Measurements from ENCODE around the gene TJP2.
"Not testable (repeated sequence)": the region's sequence is repeated elsewhere in the genome, so short reads cannot be mapped to it uniquely, and the experiment has no call there.

The TJP2 gene

GRCh38 chr9:69164573-69164972, 9.5 kb upstream of the TJP2 start:
- not testable (repeated sequence) for DNase-seq

GRCh38 chr9:69165581-69165980, 8.5 kb upstream of the TJP2 start:
- DNase-seq, result no peak

- DNase-seq, result no peak
Observed at GRCh38 chr9:69168709-69169217, 5.3 kb upstream of the TJP2 start.

GRCh38 chr9:69170231-69170630, 3.8 kb upstream of the TJP2 start:
- DNase-seq, result no peak

- DNase-seq, result no peak
Observed at GRCh38 chr9:69171049-69171448, 3.0 kb upstream of the TJP2 start.

- DNase-seq, result no peak
Observed at GRCh38 chr9:69171517-69171916, 2.6 kb upstream of the TJP2 start.

GRCh38 chr9:69172895-69173294, 1.2 kb upstream of the TJP2 start:
- DNase-seq, result no peak

- DNase-seq, result no peak
Observed at GRCh38 chr9:69173497-69173890, 583 bp upstream of the TJP2 start.

- DNase-seq, result no peak
Observed at GRCh38 chr9:69174616-69175463, 763 bp downstream of the TJP2 start.

GRCh38 chr9:69175486-69175885, 1.4 kb downstream of the TJP2 start:
- DNase-seq, result no peak

GRCh38 chr9:69176471-69177171, 2.5 kb downstream of the TJP2 start:
- no peak for DNase-seq

GRCh38 chr9:69178583-69179011, 4.5 kb downstream of the TJP2 start:
- DNase-seq, result no peak

- DNase-seq, result no peak
Observed at GRCh38 chr9:69179037-69179436, 5.0 kb downstream of the TJP2 start.

GRCh38 chr9:69180200-69180599, 6.1 kb downstream of the TJP2 start:
- DNase-seq, result no peak

- DNase-seq, result no peak
Observed at GRCh38 chr9:69180670-69181069, 6.6 kb downstream of the TJP2 start.

- no peak for DNase-seq
Observed at GRCh38 chr9:69181908-69182353, 7.9 kb downstream of the TJP2 start.

GRCh38 chr9:69184266-69184665, 10.2 kb downstream of the TJP2 start:
- DNase-seq, result no peak

GRCh38 chr9:69186841-69187611, 12.9 kb downstream of the TJP2 start:
- DNase-seq, result no peak

- DNase-seq, result no peak
Observed at GRCh38 chr9:69188975-69189374, 14.9 kb downstream of the TJP2 start.

GRCh38 chr9:69190086-69190862, 16.2 kb downstream of the TJP2 start:
- DNase-seq, result no peak

GRCh38 chr9:69190863-69191181, 16.7 kb downstream of the TJP2 start:
- no peak for DNase-seq

GRCh38 chr9:69191231-69191630, 17.2 kb downstream of the TJP2 start:
- DNase-seq, result no peak

GRCh38 chr9:69192214-69192613, 18.1 kb downstream of the TJP2 start:
- DNase-seq, result no peak

Data from activated gamma-delta T cell (primary cell).